ENCODE results near the gene PRDM16. TPM values are rescaled to one million over a fixed set of nuclear protein-coding genes. Genes with fewer than 3 reads are reported as not detected.

PRDM16 gene
- total and polyA plus RNA-seq, 2 of the 13 experiments (the other 11 are each of a cell fraction or from before 2014, with no cell fraction given): 0.15 to 0.81 TPM

DNA sequence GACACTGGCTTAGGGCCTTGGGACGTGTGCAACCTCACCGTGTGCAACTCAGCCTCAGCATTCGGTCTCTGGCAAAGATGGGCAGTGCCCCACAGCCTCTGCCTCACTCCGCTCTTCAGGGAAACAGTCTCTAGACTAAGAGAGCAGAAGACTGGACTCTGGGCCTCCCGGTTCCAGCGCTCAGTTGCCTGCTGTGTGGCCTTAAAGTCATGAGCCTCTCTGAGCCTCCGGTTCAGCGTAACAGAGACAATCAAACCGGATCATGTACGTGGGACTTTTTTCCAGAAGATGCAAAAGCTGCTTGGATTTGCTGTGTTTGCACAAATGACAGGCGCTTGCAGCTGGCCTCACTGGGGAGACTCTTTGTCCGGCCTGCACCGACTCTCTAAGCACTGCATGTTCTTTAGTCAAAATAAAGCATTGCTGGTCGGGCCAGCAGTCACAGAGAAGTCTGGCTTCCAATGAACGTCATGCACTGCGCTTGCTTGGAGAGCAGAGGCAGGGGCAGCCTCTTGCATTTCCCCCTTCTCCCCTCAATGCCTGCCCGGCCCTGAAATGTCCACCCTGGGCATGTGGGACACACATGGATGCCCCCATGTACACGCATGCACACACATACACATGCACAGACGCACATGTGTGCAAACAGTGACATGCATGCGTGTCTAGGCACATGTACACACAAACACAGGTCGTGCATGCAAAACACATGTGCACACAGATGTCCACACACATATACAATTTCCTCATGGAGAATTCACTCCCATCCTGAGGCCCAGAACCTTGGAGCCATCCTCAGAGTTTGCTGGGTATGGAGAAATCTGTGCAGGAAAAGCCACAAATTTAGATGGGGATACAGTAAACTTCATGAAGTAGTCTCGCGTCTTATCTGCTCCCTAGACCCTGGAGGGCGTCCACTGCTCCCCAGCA, 152.4 kb downstream of the PRDM16 start:
- Histone ChIP-seq H3K27me3 (ENCODE audit: control insufficient read depth in 1 of 2, insufficient read depth in 2 of 2, low read length in 2 of 2) (no peaks in the 10 kb centered on the region; a peak in 1 of 5 replicates), H3K4me1 (ENCODE audit: insufficient read depth, low read length) (peaks cover 56% of the 10 kb centered on the region), H3K9ac (ENCODE audit: insufficient read depth, low read depth, low read length) (no peak overlapping the region; the same call in 1 of the 2 replicates), H3K4me2 (ENCODE audit: low read depth, low read length) (peak overlapping the region; percentile 65), H3K4me3 (replicated peaks in 1 of 3; ENCODE audit: insufficient read depth in 1 of 3, low read depth in 2 of 3, low read length in 3 of 3) (peak overlapping the region in 1 of 3 experiments; percentile 55; a peak in 1 of 6 replicates), H3K79me2 (ENCODE audit: insufficient read depth, low read length) (no peaks in the 10 kb centered on the region), H2AFZ (ENCODE audit: low read length) (no peak overlapping the region), H3K27ac (ENCODE audit: extremely low read length, insufficient read depth, low read length) (peak overlapping the region; percentile 30), H3K9me3 (ENCODE audit: low read length) (no peaks in the 10 kb centered on the region), H4K20me1 (ENCODE audit: insufficient read depth, low read length) (no peaks in the 10 kb centered on the region), H3K36me3 (replicated peaks in 1 of 2; ENCODE audit: control insufficient read depth in 1 of 2, insufficient read depth in 2 of 2, low read length in 2 of 2) (no peaks in the 10 kb centered on the region)
- intact Hi-C loops (cut with micrococcal nuclease; ENCODE audit: unreplicated experiment): no loop called here
- no peak for DNase-seq (ENCODE audit: low spot score)
- FAIRE-seq: no peak
- ChIA-PET CTCF (ENCODE audit: low intra/inter-chr PET ratio, low total read pairs) (no interaction called here), POLR2A (interaction anchor here (0.7 to 2.2 kb wide), 11 partner anchors 13 to 129 kb away, joined by 3 to 26 read pairs (median 4); no protein-coding TSS in a partner anchor)
- BruUV-seq (replicated peaks): no TSS peak
- 71% methylated on average over 16 of the region's 24 CpGs for WGBS (ENCODE audit: low lambda C conversion rate)
- in situ Hi-C loops (cut with HindIII; ENCODE audit: extremely low pct_ligation_motif_present, low pct_unique_long_range_greater_than_20kb): no loop called here
- 0 out of 3 replicates have a peak, but pooled peaks have one; percentile 3 for ATAC-seq
- TF ChIP-seq ZNF841 (CRISPR knock-in tag; IDR thresholded peaks at IDR 0.05; ENCODE audit: borderline replicate concordance): no peak
- TF ChIP-seq ZMYM3 (CRISPR knock-in tag; IDR thresholded peaks at IDR 0.05): 0 out of 2 replicates have a peak, but pooled peaks have one; percentile 1
- TF ChIP-seq, protein P1, sequence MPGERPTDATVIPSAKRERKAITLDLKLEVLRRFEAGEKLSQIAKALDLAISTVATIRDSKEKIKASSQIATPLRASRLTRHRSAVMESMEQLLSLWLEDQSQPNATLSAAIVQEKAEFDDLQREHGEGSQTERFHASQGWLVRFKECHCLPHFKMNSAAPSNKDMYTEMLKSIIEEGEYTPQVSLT (CRISPR knock-in tag; IDR thresholded peaks at IDR 0.05; ENCODE audit: borderline replicate concordance, low read depth): no peak
- no peak for TF ChIP-seq HOXD1 (CRISPR knock-in tag; IDR thresholded peaks at IDR 0.05)
- TF ChIP-seq, protein P2, sequence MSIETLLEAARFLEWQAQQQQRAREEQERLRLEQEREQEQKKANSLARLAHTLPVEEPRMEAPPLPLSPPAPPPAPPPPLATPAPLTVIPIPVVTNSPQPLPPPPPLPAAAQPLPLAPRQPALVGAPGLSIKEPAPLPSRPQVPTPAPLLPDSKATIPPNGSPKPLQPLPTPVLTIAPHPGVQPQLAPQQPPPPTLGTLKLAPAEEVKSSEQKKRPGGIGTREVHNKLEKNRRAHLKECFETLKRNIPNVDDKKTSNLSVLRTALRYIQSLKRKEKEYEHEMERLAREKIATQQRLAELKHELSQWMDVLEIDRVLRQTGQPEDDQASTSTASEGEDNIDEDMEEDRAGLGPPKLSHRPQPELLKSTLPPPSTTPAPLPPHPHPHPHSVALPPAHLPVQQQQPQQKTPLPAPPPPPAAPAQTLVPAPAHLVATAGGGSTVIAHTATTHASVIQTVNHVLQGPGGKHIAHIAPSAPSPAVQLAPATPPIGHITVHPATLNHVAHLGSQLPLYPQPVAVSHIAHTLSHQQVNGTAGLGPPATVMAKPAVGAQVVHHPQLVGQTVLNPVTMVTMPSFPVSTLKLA (IDR thresholded peaks at IDR 0.05): peak; percentile 94
- TF ChIP-seq ZNF549 (CRISPR knock-in tag; IDR thresholded peaks at IDR 0.05): no peak
- TF ChIP-seq ATF7 (IDR thresholded peaks at IDR 0.05): no peak
- peak; percentile 14; the same call in 1 of the 2 replicates for TF ChIP-seq ATF7 (CRISPR knock-in tag; IDR thresholded peaks at IDR 0.05)
- no peak for TF ChIP-seq PLRG1 (conservative IDR thresholded peaks at IDR 0.05)
- no peak for TF ChIP-seq ARNTL (CRISPR knock-in tag; IDR thresholded peaks at IDR 0.05)
- TF ChIP-seq PREB (CRISPR knock-in tag; IDR thresholded peaks at IDR 0.05): no peak
- TF ChIP-seq, protein P3, sequence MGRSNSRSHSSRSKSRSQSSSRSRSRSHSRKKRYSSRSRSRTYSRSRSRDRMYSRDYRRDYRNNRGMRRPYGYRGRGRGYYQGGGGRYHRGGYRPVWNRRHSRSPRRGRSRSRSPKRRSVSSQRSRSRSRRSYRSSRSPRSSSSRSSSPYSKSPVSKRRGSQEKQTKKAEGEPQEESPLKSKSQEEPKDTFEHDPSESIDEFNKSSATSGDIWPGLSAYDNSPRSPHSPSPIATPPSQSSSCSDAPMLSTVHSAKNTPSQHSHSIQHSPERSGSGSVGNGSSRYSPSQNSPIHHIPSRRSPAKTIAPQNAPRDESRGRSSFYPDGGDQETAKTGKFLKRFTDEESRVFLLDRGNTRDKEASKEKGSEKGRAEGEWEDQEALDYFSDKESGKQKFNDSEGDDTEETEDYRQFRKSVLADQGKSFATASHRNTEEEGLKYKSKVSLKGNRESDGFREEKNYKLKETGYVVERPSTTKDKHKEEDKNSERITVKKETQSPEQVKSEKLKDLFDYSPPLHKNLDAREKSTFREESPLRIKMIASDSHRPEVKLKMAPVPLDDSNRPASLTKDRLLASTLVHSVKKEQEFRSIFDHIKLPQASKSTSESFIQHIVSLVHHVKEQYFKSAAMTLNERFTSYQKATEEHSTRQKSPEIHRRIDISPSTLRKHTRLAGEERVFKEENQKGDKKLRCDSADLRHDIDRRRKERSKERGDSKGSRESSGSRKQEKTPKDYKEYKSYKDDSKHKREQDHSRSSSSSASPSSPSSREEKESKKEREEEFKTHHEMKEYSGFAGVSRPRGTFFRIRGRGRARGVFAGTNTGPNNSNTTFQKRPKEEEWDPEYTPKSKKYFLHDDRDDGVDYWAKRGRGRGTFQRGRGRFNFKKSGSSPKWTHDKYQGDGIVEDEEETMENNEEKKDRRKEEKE (IDR thresholded peaks at IDR 0.05): no peak
- TF ChIP-seq, protein P4, sequence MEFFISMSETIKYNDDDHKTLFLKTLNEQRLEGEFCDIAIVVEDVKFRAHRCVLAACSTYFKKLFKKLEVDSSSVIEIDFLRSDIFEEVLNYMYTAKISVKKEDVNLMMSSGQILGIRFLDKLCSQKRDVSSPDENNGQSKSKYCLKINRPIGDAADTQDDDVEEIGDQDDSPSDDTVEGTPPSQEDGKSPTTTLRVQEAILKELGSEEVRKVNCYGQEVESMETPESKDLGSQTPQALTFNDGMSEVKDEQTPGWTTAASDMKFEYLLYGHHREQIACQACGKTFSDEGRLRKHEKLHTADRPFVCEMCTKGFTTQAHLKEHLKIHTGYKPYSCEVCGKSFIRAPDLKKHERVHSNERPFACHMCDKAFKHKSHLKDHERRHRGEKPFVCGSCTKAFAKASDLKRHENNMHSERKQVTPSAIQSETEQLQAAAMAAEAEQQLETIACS (CRISPR knock-in tag; IDR thresholded peaks at IDR 0.05): no peak
- no peak for TF ChIP-seq SP1 (IDR thresholded peaks at IDR 0.05)
- no peak for TF ChIP-seq SP1 (CRISPR knock-in tag; IDR thresholded peaks at IDR 0.05)
- TF ChIP-seq TEAD3 (CRISPR knock-in tag; optimal IDR thresholded peaks at IDR 0.05; ENCODE audit: borderline replicate concordance): no peak
- no peak for TF ChIP-seq ZNF292 (CRISPR knock-in tag; IDR thresholded peaks at IDR 0.05; ENCODE audit: borderline replicate concordance, low read depth)
- TF ChIP-seq ZSCAN31 (CRISPR knock-in tag; IDR thresholded peaks at IDR 0.05; ENCODE audit: low read depth): peak; percentile 14; the same call in 1 of the 2 replicates
